IMR-90 (cell line): Measurements from ENCODE around the gene PTPRQ.
A peak's percentile ranks its signal among the peaks of the same experiment; 100 is the strongest.

ENCODE experiments used
- BHLHE40 ChIP-seq: fragments of 150-350 bp; IDR thresholded peaks from 2 replicates; pipeline ENCODE4 v1.6.1; 2016; ENCODE audit warnings: mild to moderate bottlenecking, low read depth, low read length
- CHD1 ChIP-seq: IDR thresholded peaks from 2 replicates; pipeline ENCODE4 v1.6.1; 2012; ENCODE audit warnings: low read depth, low read length, improper control_type of control experiment
- CTCF ChIP-seq: conservative IDR thresholded peaks from 2 replicates; pipeline ENCODE4 v1.5.1; 2012; ENCODE audit warnings: mild to moderate bottlenecking, low read depth, low read length, improper control_type of control experiment
- ELK1 ChIP-seq: fragments of 150-350 bp; IDR thresholded peaks from 2 replicates; pipeline ENCODE4 v1.6.1; 2016; ENCODE audit warnings: low read depth, mild to moderate bottlenecking, low read length, moderate library complexity, borderline replicate concordance
- FOS ChIP-seq: fragments of 150-350 bp; IDR thresholded peaks from 2 replicates; pipeline ENCODE4 v1.6.1; 2016; ENCODE audit warnings: low read depth, low read length
- NFE2L2 ChIP-seq: fragments of 150-350 bp; IDR thresholded peaks from 2 replicates; pipeline ENCODE4 v1.6.1; 2016; ENCODE audit warnings: low read depth, mild to moderate bottlenecking, low read length
- POLR2A ChIP-seq: IDR thresholded peaks from 2 replicates; pipeline ENCODE4 v1.6.1; 2012; ENCODE audit warnings: mild to moderate bottlenecking, low read depth, low read length
- RAD21 ChIP-seq: IDR thresholded peaks from 2 replicates; pipeline ENCODE4 v1.6.1; 2012; ENCODE audit warnings: low read length, improper control_type of control experiment
- RFX5 ChIP-seq: IDR thresholded peaks from 2 replicates; pipeline ENCODE4 v1.8.0; 2012; ENCODE audit warnings: low read depth, mild to moderate bottlenecking, low read length, moderate library complexity
- SMC3 ChIP-seq: fragments of 150-350 bp; IDR thresholded peaks from 2 replicates; pipeline ENCODE4 v1.6.1; 2016; ENCODE audit warnings: low read depth, mild to moderate bottlenecking, antibody characterized with exemption, low read length, moderate library complexity
- USF2 ChIP-seq: fragments of 150-350 bp; IDR thresholded peaks from 2 replicates; pipeline ENCODE4 v1.6.1; 2017; ENCODE audit warnings: mild to moderate bottlenecking, antibody characterized with exemption, low read length, low read depth

- TF ChIP-seq SMC3 (peak; percentile 81), CTCF (peak; percentile 87), FOS (no peak), POLR2A (no peak), BHLHE40 (no peak), RAD21 (peak; percentile 94), USF2 (no peak), NFE2L2 (no peak), ELK1 (no peak), CHD1 (no peak), RFX5 (no peak)
Observed at GRCh38 chr12:80412343-80412953, 31.6 kb upstream of the PTPRQ start.
